Vein endothelial cell (primary cell): ENCODE results near the gene RELB. TPM values are rescaled to one million over a fixed set of nuclear protein-coding genes. Genes with fewer than 3 reads are reported as not detected.

ENCODE experiments used
- small RNA-seq: library from RNA; depleted of rRNA; stranded (forward); fragments of <200 nt; gene quantifications from one replicate; pipeline ENCODE3, GENCODE V24; 2012
- total RNA-seq: library from RNA; depleted of rRNA; stranded (reverse); fragments of >200 nt; gene quantifications from 2 replicates; pipeline ENCODE4 v1.2.3, GENCODE V29; 2012

The RELB gene
- total RNA-seq, result 12.4 and 14.7 TPM in 2 replicates

GRCh38 chr19:45001087-45001739 is at the start of gene RELB:
Gene RELB, plus strand, starts transcription at chr19:45001464. Its CDS starts 116 bp downstream, at chr19:45001580.

GRCh38 chr19:44954649-44955504 is 46.4 kb upstream of the RELB start, which contains the start of gene CLPTM1:
Gene CLPTM1, plus strand, starts transcription at chr19:44955380. Its CDS starts 16 bp downstream, at chr19:44955396.

GRCh38 chr19:45038931-45039893 is 37.9 kb downstream of the RELB start, which contains the start of gene CLASRP:
Gene CLASRP, plus strand, starts transcription at chr19:45039045. Its CDS starts 1,168 bp downstream, at chr19:45040213.

GRCh38 chr19:45076029-45076850 is 75.0 kb downstream of the RELB start, which contains the start of gene ZNF296:
Gene ZNF296, minus strand, starts transcription at chr19:45076478. Its CDS starts 105 bp downstream, at chr19:45076373.

GRCh38 chr19:45079063-45079910 is 78.0 kb downstream of the RELB start, which contains the start of gene GEMIN7:
Gene GEMIN7, plus strand, starts transcription at chr19:45079260. Its CDS starts 10,855 bp downstream, at chr19:45090115.

Small RNA genes lying within 50 kb of the gene (small RNA-seq; reads per million reads assigned to genes)
- gene RNU6-611P, result not detected

Other genes with a start within 250 kb of the RELB start
- not detected in 2 replicates for gene CBLC, start 223.6 kb upstream of the RELB start, total RNA-seq
- 29.4 and 41.2 TPM in 2 replicates for gene BCAM, start 192.4 kb upstream of the RELB start, total RNA-seq
- gene NECTIN2, start 155.2 kb upstream of the RELB start, total RNA-seq, result 141 and 176 TPM in 2 replicates
- gene TOMM40, start 110.2 kb upstream of the RELB start, total RNA-seq, result 88.1 and 88.8 TPM in 2 replicates
- gene APOE, start 95.7 kb upstream of the RELB start, total RNA-seq, result 0.67 and 0.98 TPM in 2 replicates
- 0.33 and 0.86 TPM in 2 replicates for gene APOC1, start 86.9 kb upstream of the RELB start, total RNA-seq
- gene APOC4, start 59.2 kb upstream of the RELB start, total RNA-seq, result not detected in 2 replicates
- gene APOC2, start 55.4 kb upstream of the RELB start, total RNA-seq, result not detected in 2 replicates
- gene CLPTM1, start 46.1 kb upstream of the RELB start, total RNA-seq, result 51.3 and 58.8 TPM in 2 replicates
- 19.6 and 31.4 TPM in 2 replicates for gene CLASRP, start 37.6 kb downstream of the RELB start, total RNA-seq
- 0.33 and 0.48 TPM in 2 replicates for gene ZNF296, start 75.0 kb downstream of the RELB start, total RNA-seq
- gene GEMIN7, start 77.8 kb downstream of the RELB start, total RNA-seq, result 21.6 and 27.9 TPM in 2 replicates
- 37.4 and 50.3 TPM in 2 replicates for gene PPP1R37, start 91.7 kb downstream of the RELB start, total RNA-seq
- 0.65 TPM in 1 of 2 replicates, not detected in the other for gene NKPD1, start 159.5 kb downstream of the RELB start, total RNA-seq
- gene TRAPPC6A, start 176.8 kb downstream of the RELB start, total RNA-seq, result 11.9 and 28.4 TPM in 2 replicates
- 8.8 and 9.1 TPM in 2 replicates for gene BLOC1S3, start 177.3 kb downstream of the RELB start, total RNA-seq
- gene EXOC3L2, start 243.9 kb downstream of the RELB start, total RNA-seq, result 0.38 and 1.6 TPM in 2 replicates
- gene MARK4, start 249.8 kb downstream of the RELB start, total RNA-seq, result 20.4 and 32.7 TPM in 2 replicates